H1 (cell line): ENCODE measurements around the gene ATXN2. TPM values are rescaled to one million over a fixed set of nuclear protein-coding genes. Genes with fewer than 3 reads are reported as not detected.
A peak's percentile ranks its signal among the peaks of the same experiment; 100 is the strongest.

Experiments
- CTCF ChIA-PET: fragments of 300-600 bp; sonication (Branson Sonifier 250); formaldehyde crosslinking; loops from one replicate; lab custom pipeline; 2021; ENCODE audit not compliant: partially characterized antibody; lab: Charles Lee
- POLR2A ChIA-PET: fragments of 300-600 bp; sonication (Branson Sonifier 250); formaldehyde crosslinking; loops from one replicate; lab custom pipeline; 2021; ENCODE audit warnings: inconsistent platforms; ENCODE audit not compliant: partially characterized antibody; lab: Charles Lee
- DNase-seq, 2 experiments: peaks; one replicate each; pipeline versions ENCODE4 v3.0.0 to v3.0.0-alpha.2; 2010 to 2022; ENCODE audit warnings: low spot score in 2 of 2, low read depth in 1 of 2, mixed read lengths in 1 of 2
- FAIRE-seq: peaks from 2 replicates; lab custom pipeline; 2011; peaks lifted over from hg19 to GRCh38; lab: Jason Lieb, UNC
- H2AFZ ChIP-seq: 2 replicates; pipeline ENCODE4 v1.8.1; 2012; ENCODE audit warnings: low read length, inconsistent platforms
- H2AK5ac ChIP-seq: 2 replicates; pipeline ENCODE4 v1.6.1; 2013; ENCODE audit warnings: low read depth, low read length
- H2BK120ac ChIP-seq: replicated peaks from 2 replicates; pipeline ENCODE3; 2013; ENCODE audit warnings: low read depth, low read length, inconsistent platforms
- H2BK12ac ChIP-seq: 2 replicates; pipeline ENCODE4 v1.6.1; 2013; ENCODE audit warnings: low read depth, low read length
- H2BK15ac ChIP-seq: 2 replicates; pipeline ENCODE4 v1.6.1; 2013; ENCODE audit warnings: low read length
- H2BK20ac ChIP-seq: 2 replicates; pipeline ENCODE4 v1.6.1; 2013; ENCODE audit warnings: low read length
- H2BK5ac ChIP-seq: 2 replicates; pipeline ENCODE4 v1.6.1; 2013; ENCODE audit warnings: low read depth, low read length
- H3K14ac ChIP-seq: 2 replicates; pipeline ENCODE4 v1.6.1; 2013; ENCODE audit warnings: inconsistent platforms; ENCODE audit not compliant: insufficient read length
- H3K18ac ChIP-seq: 2 replicates; pipeline ENCODE4 v1.6.1; 2013; ENCODE audit warnings: low read length; ENCODE audit errors: extremely low read depth
- H3K23ac ChIP-seq: 2 replicates; pipeline ENCODE4 v1.6.1; 2013; ENCODE audit warnings: inconsistent platforms; ENCODE audit not compliant: insufficient read length
- H3K23me2 ChIP-seq: 2 replicates; pipeline ENCODE4 v1.6.1; 2013; ENCODE audit warnings: low read depth, low read length
- H3K27ac ChIP-seq: 2 replicates; pipeline ENCODE4 v1.6.1; 2011; ENCODE audit warnings: low read depth, low read length, inconsistent platforms
- H3K27me3 ChIP-seq, 4 experiments: replicated peaks in 1 of 4; 1 replicate in 1 of 4; 2 replicates in 3 of 4; pipeline versions ENCODE4 v1.6.1 to v1.8.1; 2011 to 2013; ENCODE audit warnings: low read length in 3 of 4, mild to moderate bottlenecking in 3 of 4, inconsistent platforms in 2 of 4, mixed read lengths in 2 of 4, moderate library complexity in 1 of 4; ENCODE audit not compliant: control insufficient read depth in 3 of 4, insufficient read depth in 3 of 4; ENCODE audit errors: extremely low read depth in 1 of 4
- H3K36me3 ChIP-seq, 4 experiments: 2 replicates each; pipeline versions ENCODE4 v1.6.1 to v1.8.1; 2011 to 2013; ENCODE audit warnings: mild to moderate bottlenecking in 4 of 4, low read length in 3 of 4, moderate library complexity in 2 of 4, control low read depth in 1 of 4, inconsistent platforms in 1 of 4; ENCODE audit not compliant: insufficient read depth in 4 of 4, control insufficient read depth in 2 of 4
- H3K4ac ChIP-seq: replicated peaks from 2 replicates; pipeline ENCODE3; 2013; ENCODE audit warnings: low read length, low read depth, mixed read lengths, inconsistent platforms; ENCODE audit not compliant: insufficient read length
- H3K4me1 ChIP-seq, 4 experiments: replicated peaks in 1 of 4; 1 replicate in 1 of 4; 2 replicates in 3 of 4; pipeline versions ENCODE4 v1.6.1 to v1.8.1; 2011 to 2013; ENCODE audit warnings: low read length in 3 of 4, inconsistent platforms in 2 of 4, mixed read lengths in 1 of 4; ENCODE audit not compliant: insufficient read depth in 4 of 4, control insufficient read depth in 3 of 4
- H3K4me2 ChIP-seq, 2 experiments: 2 replicates each; pipeline versions ENCODE4 v1.6.1 to v1.8.1; 2011 to 2013; ENCODE audit warnings: low read depth in 2 of 2, low read length in 2 of 2, control low read depth in 1 of 2, inconsistent platforms in 1 of 2, mild to moderate bottlenecking in 1 of 2; ENCODE audit not compliant: insufficient read depth in 1 of 2
- H3K4me3 ChIP-seq, 4 experiments: fragments of 200-600, 300-600 bp in 1 of 4; sonication (generic), shearing (Covaris generic), sonication (Bioruptor Twin) in 1 of 4; 2 replicates each; pipeline versions ENCODE4 v1.5.1 to v1.8.1; 2011 to 2016; ENCODE audit warnings: low read length in 4 of 4, low read depth in 3 of 4, control low read depth in 2 of 4, inconsistent platforms in 2 of 4, mild to moderate bottlenecking in 2 of 4, mixed read lengths in 1 of 4, moderate library complexity in 1 of 4; ENCODE audit not compliant: insufficient read depth in 2 of 4; ENCODE audit errors: extremely low read depth in 1 of 4
- H3K56ac ChIP-seq: replicated peaks from 2 replicates; pipeline ENCODE3; 2013; ENCODE audit warnings: low read depth, mild to moderate bottlenecking, mixed read lengths, low read length, inconsistent platforms; ENCODE audit not compliant: insufficient read length
- H3K79me1 ChIP-seq: 2 replicates; pipeline ENCODE4 v1.6.1; 2013; ENCODE audit warnings: low read depth, low read length, control low read depth
- H3K79me2 ChIP-seq, 2 experiments: 2 replicates each; pipeline versions ENCODE4 v1.6.1 to v1.8.1; 2012 to 2013; ENCODE audit warnings: low read length in 2 of 2, mild to moderate bottlenecking in 2 of 2, inconsistent platforms in 1 of 2; ENCODE audit not compliant: insufficient read depth in 2 of 2, control insufficient read depth in 1 of 2
- H3K9ac ChIP-seq, 4 experiments: replicated peaks in 1 of 4; 1 replicate in 1 of 4; 2 replicates in 3 of 4; pipeline versions ENCODE4 v1.6.1 to v1.8.1; 2011 to 2013; ENCODE audit warnings: low read depth in 3 of 4, low read length in 3 of 4, control low read depth in 2 of 4, mild to moderate bottlenecking in 2 of 4, moderate library complexity in 2 of 4, inconsistent platforms in 1 of 4; ENCODE audit errors: extremely low read depth in 1 of 4
- H3K9me3 ChIP-seq, 2 experiments: 2 replicates each; pipeline versions ENCODE4 v1.6.1 to v1.8.1; 2012 to 2013; ENCODE audit warnings: mild to moderate bottlenecking in 2 of 2, moderate library complexity in 2 of 2, control low read depth in 1 of 2, inconsistent platforms in 1 of 2, low read depth in 1 of 2, low read length in 1 of 2, mixed read lengths in 1 of 2; ENCODE audit not compliant: insufficient read depth in 2 of 2
- H4K20me1 ChIP-seq, 2 experiments: replicated peaks in 1 of 2; 2 replicates each; pipeline versions ENCODE3 to v1.8.1; 2011 to 2013; ENCODE audit warnings: inconsistent platforms in 2 of 2, low read length in 2 of 2, mild to moderate bottlenecking in 1 of 2; ENCODE audit not compliant: insufficient read depth in 2 of 2, control insufficient read depth in 1 of 2
- H4K5ac ChIP-seq: 2 replicates; pipeline ENCODE4 v1.6.1; 2013; ENCODE audit warnings: low read length, low read depth, mixed read lengths, inconsistent platforms; ENCODE audit not compliant: insufficient read length
- H4K8ac ChIP-seq: 2 replicates; pipeline ENCODE4 v1.8.0; 2013; ENCODE audit warnings: mild to moderate bottlenecking, moderate library complexity, low read length, inconsistent platforms; ENCODE audit not compliant: insufficient read depth; ENCODE audit errors: extremely low read depth
- H4K91ac ChIP-seq: replicated peaks from 2 replicates; pipeline ENCODE3; 2013; ENCODE audit warnings: low read length, mixed read lengths, inconsistent platforms; ENCODE audit not compliant: insufficient read length
- ASH2L ChIP-seq: fragments of 200-600, 300-600 bp; sonication (generic); IDR thresholded peaks from one replicate; pipeline ENCODE4 v1.7.1; 2017; ENCODE audit warnings: low read length
- GABPA ChIP-seq: IDR thresholded peaks from 2 replicates; pipeline ENCODE4 v1.6.1; 2011; ENCODE audit warnings: mild to moderate bottlenecking, low read length, moderate library complexity, borderline replicate concordance; ENCODE audit not compliant: insufficient read depth
- HDAC6 ChIP-seq: IDR thresholded peaks from one replicate; pipeline ENCODE4 v1.7.1; 2012; ENCODE audit warnings: low read depth, mild to moderate bottlenecking, inconsistent platforms, low read length, moderate library complexity
- SAP30 ChIP-seq: fragments of 300-600 bp; sonication (generic); IDR thresholded peaks from 2 replicates; pipeline ENCODE4 v1.7.1; 2012; ENCODE audit warnings: low read length, moderate library complexity, mild to moderate bottlenecking, inconsistent platforms; ENCODE audit not compliant: insufficient read depth, insufficient replicate concordance
- SP2 ChIP-seq: IDR thresholded peaks from 2 replicates; pipeline ENCODE4 v1.6.1; 2012; ENCODE audit warnings: mild to moderate bottlenecking, low read length, inconsistent platforms
- TAF1 ChIP-seq: IDR thresholded peaks from 2 replicates; pipeline ENCODE4 v1.6.1; 2011; ENCODE audit warnings: mild to moderate bottlenecking, low read depth, low read length
- YY1 ChIP-seq: IDR thresholded peaks from 2 replicates; pipeline ENCODE4 v1.6.1; 2011; ENCODE audit warnings: low read depth, mild to moderate bottlenecking, low read length
- WGBS, 2 experiments: shearing (Covaris generic) in 1 of 2; methylation state at CpG; one replicate each; pipeline versions ENCODE4 v1.1.6 to v1.1.7; 2013 to 2015; ENCODE audit warnings: low lambda C conversion rate in 2 of 2, mixed read lengths in 2 of 2, inconsistent platforms in 1 of 2, low coverage in 1 of 2, missing lambda C conversion rate in 1 of 2; ENCODE audit not compliant: insufficient replicate concordance in 2 of 2, insufficient coverage in 1 of 2, insufficient read length in 1 of 2; ENCODE audit errors: extremely low coverage in 1 of 2, missing lambda C conversion rate in 1 of 2; 5-methylcytosine and 5-hydroxymethylcytosine counted together
- polyA plus RNA-seq, 7 experiments: library from polyadenylated mRNA; depleted of rRNA in 3 of 7; stranded (reverse) in 5 of 7; unstranded in 2 of 7; fragments of >200 nt in 5 of 7; fragments of 200-250 nt in 2 of 7; gene quantifications; 1 replicate in 5 of 7; 2 replicates in 1 of 7; 4 replicates in 1 of 7; pipeline versions ENCODE4 v1.2.1 to v1.2.3, GENCODE V29; 2011 to 2013; ENCODE audit warnings: missing spikeins in 2 of 7, mixed read lengths in 2 of 7
- total RNA-seq: library from RNA; stranded (reverse); fragmentation: NEBNext Ultra II Directional; extraction: Animal tissue kit (Norgen Biotek cat#: 25700); gene quantifications from 2 replicates; pipeline ENCODE4 v1.2.1, GENCODE V29; 2021
- TF ChIP-seq, protein P1 (sequence below): IDR thresholded peaks from 2 replicates; pipeline ENCODE4 v1.6.1; 2012; ENCODE audit warnings: low read length, inconsistent platforms

ATXN2 gene
- total and polyA plus RNA-seq, 2 of the 8 experiments (the other 6 are each of a cell fraction or from before 2014, with no cell fraction given), result 46.6 to 80.7 TPM

DNA sequence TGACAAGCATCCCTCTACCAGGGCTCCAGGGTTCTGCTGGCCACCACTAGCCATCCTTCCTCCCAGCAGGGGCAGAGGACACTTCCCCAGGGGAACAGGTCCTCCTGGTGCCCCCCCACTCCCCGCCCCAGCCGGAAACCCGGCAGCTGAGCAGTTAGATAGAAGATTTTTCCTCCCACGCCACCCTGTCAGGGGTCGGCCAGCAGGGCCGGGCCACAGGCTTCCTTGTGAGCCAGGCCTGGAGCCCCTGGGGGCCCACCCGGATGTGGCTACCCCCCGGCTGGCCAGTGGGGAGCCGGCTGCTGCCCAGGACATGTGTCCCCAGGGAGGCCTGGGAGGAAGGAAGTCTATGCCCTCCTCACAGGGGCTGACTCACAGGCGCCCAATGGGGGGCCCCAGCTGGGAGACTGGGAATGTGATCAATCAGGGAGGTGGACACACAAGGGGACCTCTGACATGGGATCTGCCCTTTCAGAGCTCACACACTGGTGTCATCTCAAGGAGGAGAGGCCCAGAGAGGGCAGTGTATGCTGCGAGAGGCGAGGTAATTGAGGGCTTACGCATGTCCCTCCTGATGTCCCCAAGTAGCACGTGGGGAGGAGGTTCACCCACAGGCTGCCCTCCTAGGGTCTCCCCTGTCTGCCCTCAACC is 189.2 kb downstream of the ATXN2 start:
- no peak overlapping the region for H3K9ac ChIP-seq

More for the DNA sequence above, 189.2 kb downstream of the ATXN2 start:
- Histone ChIP-seq H3K79me2 (peaks cover 41 to 85% of the 10 kb centered on the region in 2 experiments), H4K8ac (peak overlapping the region; percentile 16), H4K91ac (peak overlapping the region; percentile 92), H3K4ac (peak overlapping the region; percentile 25), H2BK120ac (no peak overlapping the region), H4K20me1 (peaks cover 19 to 28% of the 10 kb centered on the region in 2 experiments), H3K9me3 (no peaks in the 10 kb centered on the region), H3K27me3 (no peaks in the 10 kb centered on the region), H3K4me1 (peaks cover 31 to 67% (median 47%) of the 10 kb centered on the region in 4 experiments), H2AK5ac (peak overlapping the region; percentile 98), H4K5ac (no peak overlapping the region), H2BK20ac (no peak overlapping the region), H2BK12ac (peak overlapping the region; percentile 84; the same call in 1 of the 2 replicates), H3K27ac (no peak overlapping the region), H3K56ac (no peak overlapping the region), H2AFZ (no peak overlapping the region), H2BK5ac (peak overlapping the region; percentile 94), H2BK15ac (peak overlapping the region; percentile 92; the same call in 1 of the 2 replicates), H3K4me3 (no peak overlapping the region), H3K14ac (no peak overlapping the region), H3K36me3 (no peaks in the 10 kb centered on the region), H3K23ac (no peak overlapping the region), H3K23me2 (peaks cover 11% of the 10 kb centered on the region; the same call in 1 of the 2 replicates), H3K18ac (peak overlapping the region; percentile 71), H3K4me2 (no peak overlapping the region; a peak in 2 of 4 replicates), H3K79me1 (peaks cover 15% of the 10 kb centered on the region)
- POLR2A ChIA-PET, result interaction anchor here (1.0 to 4.3 kb wide), 6 partner anchors 9 to 42 kb away, joined by 3 to 29 read pairs (median 6); no protein-coding TSS in a partner anchor
- CTCF ChIA-PET, result interaction anchor here (0.6 to 22.8 kb wide), 4 partner anchors 10 to 513 kb away, joined by 3 to 838 read pairs (median 9); no protein-coding TSS in a partner anchor
- no peak for DNase-seq
- TF ChIP-seq HDAC6, result no peak
- TF ChIP-seq TAF1, result no peak
- TF ChIP-seq SP2, result no peak
- TF ChIP-seq GABPA, result no peak
- TF ChIP-seq YY1, result no peak
- TF ChIP-seq ASH2L, result no peak
- TF ChIP-seq SAP30, result no peak
- TF ChIP-seq, protein P1, sequence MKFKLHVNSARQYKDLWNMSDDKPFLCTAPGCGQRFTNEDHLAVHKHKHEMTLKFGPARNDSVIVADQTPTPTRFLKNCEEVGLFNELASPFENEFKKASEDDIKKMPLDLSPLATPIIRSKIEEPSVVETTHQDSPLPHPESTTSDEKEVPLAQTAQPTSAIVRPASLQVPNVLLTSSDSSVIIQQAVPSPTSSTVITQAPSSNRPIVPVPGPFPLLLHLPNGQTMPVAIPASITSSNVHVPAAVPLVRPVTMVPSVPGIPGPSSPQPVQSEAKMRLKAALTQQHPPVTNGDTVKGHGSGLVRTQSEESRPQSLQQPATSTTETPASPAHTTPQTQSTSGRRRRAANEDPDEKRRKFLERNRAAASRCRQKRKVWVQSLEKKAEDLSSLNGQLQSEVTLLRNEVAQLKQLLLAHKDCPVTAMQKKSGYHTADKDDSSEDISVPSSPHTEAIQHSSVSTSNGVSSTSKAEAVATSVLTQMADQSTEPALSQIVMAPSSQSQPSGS, result no peak
- 72% methylated on average over 13 of the region's 14 CpGs; no CpG with 5 or more reads in 1 of the 2 experiments for WGBS, 2 experiments
- no peak for FAIRE-seq
